Kasumi-1 (cell line): Measurements from ENCODE around the gene KIFAP3.
A peak's percentile ranks its signal among the peaks of the same experiment; 100 is the strongest.

Experiments
- DNase-seq, 2 experiments: peaks; one replicate each; lab custom pipeline; 2025; lab: John Stamatoyannopoulos, UW

Gene KIFAP3

GRCh38 chr1:169985757-169986156, 88.7 kb downstream of the KIFAP3 start:
- no peak for DNase-seq

DNA sequence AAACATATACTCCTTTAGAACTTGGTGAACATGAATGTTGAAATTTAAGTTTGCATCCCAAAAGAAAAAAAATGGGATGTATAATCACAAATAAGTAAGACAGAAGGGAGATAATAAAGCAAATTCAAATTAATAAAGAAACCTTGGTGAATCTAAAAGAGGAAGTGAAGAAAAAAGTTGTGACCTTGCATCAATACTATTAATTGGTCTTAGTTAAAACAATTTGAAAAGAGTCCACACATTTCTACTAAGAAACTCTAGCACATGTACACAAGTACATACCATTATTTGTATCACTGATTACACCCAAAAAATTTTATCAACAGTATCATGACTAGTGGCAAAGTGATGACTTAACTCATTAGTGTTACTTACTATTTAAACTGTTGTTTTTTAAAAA, 100.4 kb downstream of the KIFAP3 start:
- no peak for DNase-seq

DNA sequence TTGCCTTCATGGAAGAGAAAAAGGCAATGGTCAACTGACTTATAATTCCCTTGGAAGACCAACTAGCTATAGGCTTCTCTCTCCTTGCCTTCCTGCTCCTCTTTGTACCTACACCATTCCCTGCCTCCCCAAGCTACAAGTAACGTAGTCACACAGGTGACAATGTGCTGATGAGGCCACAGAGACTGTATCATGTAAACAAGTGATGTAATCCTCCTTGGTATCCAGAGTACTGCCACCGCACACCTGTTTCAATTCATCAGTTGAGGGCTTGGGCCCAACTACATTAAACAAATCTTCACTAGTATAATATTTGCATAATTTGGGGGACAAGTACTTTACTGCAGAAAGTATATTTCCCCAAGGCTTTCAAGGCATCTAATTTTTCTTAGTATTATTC, 104.4 kb downstream of the KIFAP3 start:
- DNase-seq, result no peak

DNA sequence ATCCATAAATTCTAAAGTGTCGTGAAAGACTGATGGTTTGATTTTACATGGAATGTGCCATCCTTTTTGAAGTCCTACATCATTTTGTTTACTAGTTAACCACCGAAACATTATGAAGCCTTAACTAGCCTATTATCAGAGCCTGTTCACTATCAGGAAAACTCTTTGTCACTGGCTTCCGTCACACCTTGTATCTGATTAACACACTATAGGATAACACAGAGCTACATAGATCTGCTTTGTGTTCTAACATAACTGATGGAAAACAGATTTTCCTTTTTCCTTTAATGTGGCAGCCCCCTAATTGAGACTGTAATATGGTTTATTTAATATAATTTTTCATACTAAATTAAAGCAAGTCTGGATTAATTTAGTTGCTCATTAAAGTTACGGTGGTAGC, 106.3 kb downstream of the KIFAP3 start:
- DNase-seq, result no peak

GRCh38 chr1:169964206-169964605, 110.3 kb downstream of the KIFAP3 start:
- DNase-seq, result no peak

GRCh38 chr1:169959686-169960085, 114.8 kb downstream of the KIFAP3 start:
- DNase-seq, result no peak

GRCh38 chr1:169958987-169959386, 115.5 kb downstream of the KIFAP3 start:
- no peak for DNase-seq

- DNase-seq, result no peak
Observed at GRCh38 chr1:169957884-169958283, 116.6 kb downstream of the KIFAP3 start.

DNA sequence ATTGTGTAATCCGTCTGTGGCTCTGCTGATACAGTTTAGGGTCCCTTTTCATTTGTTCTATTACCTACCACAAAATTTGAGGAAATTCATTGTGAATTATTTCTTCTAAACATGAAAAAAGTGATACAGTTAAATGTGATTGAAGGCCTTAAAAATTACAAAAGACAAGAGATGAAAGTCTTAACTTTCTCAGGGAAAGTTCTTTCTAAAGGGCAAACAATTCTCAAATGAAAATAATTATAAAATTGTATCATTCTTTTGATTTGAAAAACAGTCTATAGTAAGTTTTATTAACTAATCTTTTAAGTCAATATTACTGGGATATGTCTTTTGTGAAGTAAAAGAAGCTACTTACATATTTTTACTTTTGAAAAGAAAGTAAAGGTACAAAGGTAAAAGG, 123.4 kb downstream of the KIFAP3 start:
- DNase-seq, result no peak

GRCh38 chr1:169949139-169949538, 125.4 kb downstream of the KIFAP3 start:
- no peak for DNase-seq

DNA sequence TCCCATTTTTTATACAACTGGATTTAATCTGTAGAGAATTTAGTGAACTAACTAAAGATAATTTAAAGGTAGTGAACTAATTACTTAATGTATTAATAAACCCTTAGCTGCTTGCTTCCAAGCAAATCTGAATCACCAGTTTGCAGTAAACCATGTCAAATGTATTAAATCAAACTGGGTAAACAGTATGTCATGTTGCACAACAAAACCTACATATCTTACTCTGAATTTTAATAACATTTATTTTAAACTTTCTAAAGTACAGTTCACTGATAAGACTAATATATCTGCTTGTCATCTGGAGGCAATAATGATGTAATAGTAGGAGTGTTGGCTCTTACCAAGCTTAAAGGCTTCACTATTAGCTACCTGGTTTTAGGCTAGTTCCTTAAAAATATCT, 128.3 kb downstream of the KIFAP3 start:
- no peak for DNase-seq

DNA sequence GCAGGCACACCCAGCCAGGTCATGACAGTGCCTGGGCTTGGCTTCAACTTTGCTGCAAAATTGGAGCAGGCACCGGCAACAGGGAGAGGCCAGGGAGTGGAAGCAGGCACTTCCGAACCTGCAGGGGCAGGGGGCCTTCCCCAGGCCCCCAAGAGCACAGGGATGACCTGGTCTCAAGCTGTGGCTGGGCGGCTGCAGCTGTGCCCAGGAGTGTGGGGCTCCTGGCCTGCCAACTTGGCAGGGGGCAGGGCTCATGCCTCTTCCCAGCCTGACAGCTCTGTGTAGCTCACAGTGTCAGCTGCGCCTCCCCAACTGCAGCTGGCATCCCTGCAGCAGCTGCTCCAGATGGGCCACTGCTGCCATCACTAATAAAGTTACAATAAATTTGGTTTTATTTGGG, 129.3 kb downstream of the KIFAP3 start:
- no peak for DNase-seq

- DNase-seq, result no peak
Observed at GRCh38 chr1:169944621-169945020, 129.9 kb downstream of the KIFAP3 start.

DNA sequence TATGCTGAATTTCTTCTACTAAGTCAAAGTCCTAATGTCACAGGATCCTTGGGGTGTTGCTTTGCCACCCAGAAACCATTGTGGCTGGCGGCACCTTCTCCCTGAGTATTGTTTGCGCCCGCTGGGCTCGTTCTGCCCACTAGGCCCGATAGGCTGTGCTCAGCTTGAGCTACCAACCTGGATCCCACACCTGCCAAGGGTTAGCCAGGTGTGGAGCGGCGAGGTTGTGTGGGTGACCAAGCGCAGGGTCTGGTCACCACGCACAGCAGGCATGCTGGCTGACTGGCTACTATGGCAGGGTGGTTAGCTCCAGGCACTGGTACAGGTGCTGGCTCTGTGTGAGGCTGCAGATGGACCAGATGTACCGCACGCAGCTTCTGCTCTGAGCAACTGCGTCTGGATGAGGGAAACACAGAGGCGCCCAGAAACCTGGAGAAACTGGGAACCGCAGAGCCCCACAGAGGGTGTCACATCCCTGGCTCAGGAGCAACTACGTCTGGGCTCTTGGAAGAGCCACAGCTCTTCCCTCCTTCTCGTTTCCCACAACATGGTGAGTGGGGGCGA, 130.4 kb downstream of the KIFAP3 start:
- no peak for DNase-seq

- no peak for DNase-seq
Observed at GRCh38 chr1:169941982-169942830, 132.3 kb downstream of the KIFAP3 start.

- DNase-seq, result no peak
Observed at GRCh38 chr1:169933984-169934725, 140.3 kb downstream of the KIFAP3 start.

GRCh38 chr1:169931795-169932231, 142.7 kb downstream of the KIFAP3 start:
- DNase-seq, result no peak

- no peak for DNase-seq
Observed at GRCh38 chr1:169929210-169929526, 145.3 kb downstream of the KIFAP3 start.

DNA sequence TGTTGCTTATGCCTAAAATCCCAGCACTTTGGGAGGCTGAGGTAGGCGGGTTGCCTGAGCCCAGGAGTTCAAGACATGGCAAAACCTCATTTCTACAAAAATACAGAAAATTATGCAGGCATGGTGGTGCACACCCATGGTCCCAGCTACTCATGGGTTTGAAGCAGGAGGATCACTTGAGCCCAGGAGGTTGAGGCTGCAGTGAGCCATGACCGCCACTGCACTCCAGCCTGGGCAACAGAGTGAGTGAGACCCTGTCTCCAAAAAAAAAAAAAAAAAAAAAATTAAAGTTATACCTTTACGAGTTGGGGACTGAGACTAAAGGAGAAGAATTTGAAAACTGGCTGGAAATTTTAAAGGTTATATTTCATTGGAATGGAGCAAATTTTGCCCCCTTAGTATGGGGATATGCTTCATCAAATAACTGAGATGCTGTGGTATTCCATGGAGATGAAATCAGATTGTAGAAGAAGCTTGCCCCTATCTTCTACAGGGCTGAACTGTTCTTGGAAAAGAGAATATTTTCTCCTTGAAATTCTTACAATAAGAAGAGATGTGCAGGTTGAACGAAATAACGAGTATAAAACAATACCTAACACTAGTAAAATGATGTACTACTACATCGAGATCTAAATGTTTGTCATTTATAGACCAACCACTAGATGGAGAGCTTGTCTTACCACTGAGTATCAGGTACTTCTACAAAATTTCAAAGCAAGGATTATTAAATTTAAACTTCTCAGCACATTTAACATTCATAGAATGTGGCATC, 145.9 kb downstream of the KIFAP3 start:
- DNase-seq, result peak; percentile 76 to 83

GRCh38 chr1:169925505-169926482, 148.7 kb downstream of the KIFAP3 start:
- DNase-seq, result no peak

- DNase-seq, result no peak
Observed at GRCh38 chr1:169924829-169925228, 149.7 kb downstream of the KIFAP3 start.
